ENCODE measurements around the gene VAV1.

DNA sequence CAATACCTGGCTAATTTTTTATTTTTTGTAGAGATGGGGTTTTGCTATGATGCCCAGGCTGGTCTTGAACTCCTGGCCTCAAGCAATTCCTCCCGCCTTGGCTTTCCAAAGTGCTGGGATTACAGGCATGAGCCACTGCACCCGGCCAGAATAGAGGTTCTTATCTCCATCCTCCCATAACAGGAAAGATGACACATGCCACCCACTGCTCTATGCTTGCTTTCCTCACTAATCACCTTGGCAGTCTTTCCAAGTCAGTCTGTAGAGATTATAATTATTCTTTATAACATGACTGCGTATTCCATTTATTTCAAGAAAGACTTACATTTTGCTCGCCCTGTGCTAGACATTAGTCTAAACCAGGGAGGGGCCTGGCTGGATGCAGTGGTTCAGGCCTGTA, 6.7 kb downstream of the VAV1 start:
- no peak for TF ChIP-seq SALL2 (tag by site-specific recombination; IDR thresholded peaks at IDR 0.05; ENCODE audit: borderline replicate concordance)
- TF ChIP-seq, protein P1, sequence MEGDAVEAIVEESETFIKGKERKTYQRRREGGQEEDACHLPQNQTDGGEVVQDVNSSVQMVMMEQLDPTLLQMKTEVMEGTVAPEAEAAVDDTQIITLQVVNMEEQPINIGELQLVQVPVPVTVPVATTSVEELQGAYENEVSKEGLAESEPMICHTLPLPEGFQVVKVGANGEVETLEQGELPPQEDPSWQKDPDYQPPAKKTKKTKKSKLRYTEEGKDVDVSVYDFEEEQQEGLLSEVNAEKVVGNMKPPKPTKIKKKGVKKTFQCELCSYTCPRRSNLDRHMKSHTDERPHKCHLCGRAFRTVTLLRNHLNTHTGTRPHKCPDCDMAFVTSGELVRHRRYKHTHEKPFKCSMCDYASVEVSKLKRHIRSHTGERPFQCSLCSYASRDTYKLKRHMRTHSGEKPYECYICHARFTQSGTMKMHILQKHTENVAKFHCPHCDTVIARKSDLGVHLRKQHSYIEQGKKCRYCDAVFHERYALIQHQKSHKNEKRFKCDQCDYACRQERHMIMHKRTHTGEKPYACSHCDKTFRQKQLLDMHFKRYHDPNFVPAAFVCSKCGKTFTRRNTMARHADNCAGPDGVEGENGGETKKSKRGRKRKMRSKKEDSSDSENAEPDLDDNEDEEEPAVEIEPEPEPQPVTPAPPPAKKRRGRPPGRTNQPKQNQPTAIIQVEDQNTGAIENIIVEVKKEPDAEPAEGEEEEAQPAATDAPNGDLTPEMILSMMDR (tag by site-specific recombination; IDR thresholded peaks at IDR 0.05) = no peak
- TF ChIP-seq, protein P2, sequence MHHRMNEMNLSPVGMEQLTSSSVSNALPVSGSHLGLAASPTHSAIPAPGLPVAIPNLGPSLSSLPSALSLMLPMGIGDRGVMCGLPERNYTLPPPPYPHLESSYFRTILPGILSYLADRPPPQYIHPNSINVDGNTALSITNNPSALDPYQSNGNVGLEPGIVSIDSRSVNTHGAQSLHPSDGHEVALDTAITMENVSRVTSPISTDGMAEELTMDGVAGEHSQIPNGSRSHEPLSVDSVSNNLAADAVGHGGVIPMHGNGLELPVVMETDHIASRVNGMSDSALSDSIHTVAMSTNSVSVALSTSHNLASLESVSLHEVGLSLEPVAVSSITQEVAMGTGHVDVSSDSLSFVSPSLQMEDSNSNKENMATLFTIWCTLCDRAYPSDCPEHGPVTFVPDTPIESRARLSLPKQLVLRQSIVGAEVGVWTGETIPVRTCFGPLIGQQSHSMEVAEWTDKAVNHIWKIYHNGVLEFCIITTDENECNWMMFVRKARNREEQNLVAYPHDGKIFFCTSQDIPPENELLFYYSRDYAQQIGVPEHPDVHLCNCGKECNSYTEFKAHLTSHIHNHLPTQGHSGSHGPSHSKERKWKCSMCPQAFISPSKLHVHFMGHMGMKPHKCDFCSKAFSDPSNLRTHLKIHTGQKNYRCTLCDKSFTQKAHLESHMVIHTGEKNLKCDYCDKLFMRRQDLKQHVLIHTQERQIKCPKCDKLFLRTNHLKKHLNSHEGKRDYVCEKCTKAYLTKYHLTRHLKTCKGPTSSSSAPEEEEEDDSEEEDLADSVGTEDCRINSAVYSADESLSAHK (tag by site-specific recombination; IDR thresholded peaks at IDR 0.05) = no peak
- no peak for TF ChIP-seq ZNF175 (tag by site-specific recombination; IDR thresholded peaks at IDR 0.05)
- TF ChIP-seq ZBTB1 (tag by site-specific recombination; IDR thresholded peaks at IDR 0.05) = no peak

Measured in HEK293 (cell line).